A673 (cell line): Measurements from ENCODE around the gene TUBGCP3. TPM values are rescaled to one million over a fixed set of nuclear protein-coding genes. Genes with fewer than 3 reads are reported as not detected.
A peak's percentile ranks its signal among the peaks of the same experiment; 100 is the strongest.

Experiments used
- BruUV-seq: library from RNA; stranded (reverse); fragments of 400-500 nt; replicated peaks from 2 replicates; lab custom pipeline; 2021; lab: Mats Ljungman, UMichigan
- CTCF ChIA-PET: fragments of 300-600 bp; sonication (Branson Sonifier 250); formaldehyde crosslinking; loops from one replicate; lab custom pipeline; 2022; ENCODE audit warnings: antibody characterized with exemption; lab: Charles Lee
- POLR2A ChIA-PET: fragments of 300-600 bp; sonication (Branson Sonifier 250); formaldehyde crosslinking; loops from one replicate; lab custom pipeline; 2022; ENCODE audit warnings: antibody characterized with exemption; ENCODE audit not compliant: low non-redundant PET; lab: Charles Lee
- DNase-seq: peaks from one replicate; pipeline ENCODE4 v3.0.0-alpha.2; 2015; ENCODE audit warnings: low spot score
- H3K27ac ChIP-seq: fragments of 200-600 bp; sonication (generic); 2 replicates; pipeline ENCODE4 v1.5.1; 2016; ENCODE audit warnings: mixed run types, low read depth, mild to moderate bottlenecking, mixed read lengths, antibody characterized with exemption, low read length; ENCODE audit not compliant: poor library complexity, severe bottlenecking
- H3K27me3 ChIP-seq: fragments of 200-600 bp; sonication (generic); replicated peaks from 2 replicates; pipeline ENCODE4 v1.6.1; 2017; ENCODE audit warnings: mixed run types, low read depth, mild to moderate bottlenecking, mixed read lengths, antibody characterized with exemption, low read length; ENCODE audit not compliant: insufficient read depth, poor library complexity
- H3K36me3 ChIP-seq: fragments of 200-600 bp; sonication (generic); 2 replicates; pipeline ENCODE4 v1.6.1; 2016; ENCODE audit warnings: mixed run types, mild to moderate bottlenecking, mixed read lengths, antibody characterized with exemption, low read length; ENCODE audit not compliant: insufficient read depth, poor library complexity, severe bottlenecking
- H3K4me1 ChIP-seq: fragments of 200-600 bp; sonication (generic); 2 replicates; pipeline ENCODE4 v1.6.1; 2017; ENCODE audit warnings: mixed run types, mild to moderate bottlenecking, mixed read lengths, antibody characterized with exemption, low read length; ENCODE audit not compliant: insufficient read depth, poor library complexity, severe bottlenecking
- H3K4me3 ChIP-seq: fragments of 200-600 bp; sonication (generic); 2 replicates; pipeline ENCODE4 v1.5.1; 2016; ENCODE audit warnings: low read depth, mixed run types, mild to moderate bottlenecking, mixed read lengths, low read length; ENCODE audit not compliant: poor library complexity, severe bottlenecking
- H3K9me3 ChIP-seq: fragments of 200-600 bp; sonication (generic); 2 replicates; pipeline ENCODE4 v1.6.1; 2016; ENCODE audit warnings: mixed run types, low read depth, mild to moderate bottlenecking, mixed read lengths, antibody characterized with exemption, low read length; ENCODE audit not compliant: poor library complexity, severe bottlenecking
- CTCF ChIP-seq: fragments of 300-800, 200-600 bp; sonication (generic); conservative IDR thresholded peaks from 2 replicates; pipeline ENCODE4 v1.5.1; 2017; ENCODE audit warnings: low read depth, mild to moderate bottlenecking, antibody characterized with exemption, low read length, moderate library complexity, mixed read lengths
- EZH2 ChIP-seq: fragments of 200-600 bp; sonication (generic); IDR thresholded peaks from 2 replicates; pipeline ENCODE4 v1.6.1; 2017; ENCODE audit warnings: borderline replicate concordance, low read depth, mild to moderate bottlenecking, mixed read lengths, antibody characterized with exemption, low read length; ENCODE audit not compliant: poor library complexity, severe bottlenecking
- intact Hi-C: fragments of 100-400 bp; cut with micrococcal nuclease; formaldehyde crosslinking; loops from one replicate; pipeline ENCODE4 v1.10.0; 2022; ENCODE audit not compliant: unreplicated experiment
- total RNA-seq: library from RNA; stranded (reverse); gene quantifications from 2 replicates; pipeline ENCODE4 v1.2.3, GENCODE V29; 2021

TUBGCP3 gene
- total RNA-seq, 1 experiment from 2014 or later, result 61.4 TPM

DNA sequence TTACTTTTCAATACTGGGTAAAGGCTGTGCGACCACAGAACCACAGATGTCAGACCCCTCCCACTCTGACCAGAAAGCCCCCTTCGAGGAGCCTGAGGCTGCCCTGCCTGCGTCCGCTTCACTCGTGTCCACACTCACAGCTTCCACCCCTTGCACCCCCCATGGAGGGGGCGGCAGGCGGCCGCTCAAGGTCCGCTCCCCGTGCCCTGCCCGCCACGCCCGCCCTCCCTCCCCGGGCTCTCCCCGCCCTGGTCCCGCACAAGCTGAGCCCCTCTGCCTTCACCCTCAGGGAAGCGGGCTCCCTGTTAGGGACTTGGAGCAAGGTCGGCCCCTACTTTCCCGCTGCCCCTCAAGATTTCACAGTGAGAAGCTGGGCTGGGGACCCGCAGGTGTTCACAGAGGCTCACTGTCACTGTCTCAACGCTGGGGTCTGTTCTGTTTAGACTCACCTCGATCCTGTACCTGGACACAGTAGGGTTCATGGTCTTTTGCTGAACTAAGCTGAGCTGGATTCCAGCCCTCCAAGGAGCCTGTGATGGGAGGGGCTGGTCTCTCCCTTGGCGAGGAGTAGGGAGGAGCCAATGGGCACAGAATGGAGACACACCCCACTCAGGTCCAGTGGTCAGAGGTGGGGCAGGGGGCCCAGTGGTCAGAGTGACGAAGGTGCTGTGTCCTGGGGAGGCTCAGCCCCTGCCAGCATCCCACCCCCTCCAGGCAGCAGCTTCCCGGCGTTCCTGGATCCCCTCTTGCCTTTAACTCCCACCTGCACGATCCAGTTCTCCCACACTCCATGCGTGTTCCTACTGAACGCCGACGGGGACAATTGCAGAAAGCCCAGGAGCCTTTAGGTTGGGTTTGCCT is 142.3 kb downstream of the TUBGCP3 start:
- ChIA-PET POLR2A (no interaction called here), CTCF (interaction anchor here (0.6 to 0.7 kb wide), 4 partner anchors 24 to 1984 kb away, joined by 3 to 8 read pairs (median 6); no protein-coding TSS in a partner anchor)
- no peak for DNase-seq
- intact Hi-C loops, result loop anchor here (2.0 kb wide), 2 partner anchors 161 to 971 kb away; no protein-coding TSS in a partner anchor
- TF ChIP-seq EZH2 (no peak), CTCF (no peak)
- H3K4me3 ChIP-seq, result no peak overlapping the region
- no peaks in the 10 kb centered on the region for H3K36me3 ChIP-seq
- no peaks in the 10 kb centered on the region for H3K4me1 ChIP-seq
- H3K27ac ChIP-seq, result no peak overlapping the region
- BruUV-seq, result no TSS peak
- H3K27me3 ChIP-seq, result peaks cover 12% of the 10 kb centered on the region
- H3K9me3 ChIP-seq, result no peaks in the 10 kb centered on the region

GRCh38 chr13:112444416-112445399 is 143.2 kb downstream of the TUBGCP3 start:
- Histone ChIP-seq H3K27ac (no peak overlapping the region), H3K4me1 (no peaks in the 10 kb centered on the region), H3K4me3 (no peak overlapping the region), H3K27me3 (peaks cover 12% of the 10 kb centered on the region), H3K9me3 (no peaks in the 10 kb centered on the region), H3K36me3 (no peaks in the 10 kb centered on the region)
- ChIA-PET CTCF (interaction anchor here (0.9 to 2.4 kb wide), 4 partner anchors 98 to 970 kb away, joined by 3 to 8 read pairs (median 6); no protein-coding TSS in a partner anchor), POLR2A (interaction anchor here (0.5 kb wide), 1 partner anchor 375 kb away, joined by 3 read pairs; no protein-coding TSS in a partner anchor)
- intact Hi-C loops, result loop anchor here (1.0 to 5.0 kb wide), 3 partner anchors 342 to 970 kb away; no protein-coding TSS in a partner anchor
- TF ChIP-seq CTCF (no peak), EZH2 (no peak)
- no TSS peak for BruUV-seq
- no peak for DNase-seq

DNA sequence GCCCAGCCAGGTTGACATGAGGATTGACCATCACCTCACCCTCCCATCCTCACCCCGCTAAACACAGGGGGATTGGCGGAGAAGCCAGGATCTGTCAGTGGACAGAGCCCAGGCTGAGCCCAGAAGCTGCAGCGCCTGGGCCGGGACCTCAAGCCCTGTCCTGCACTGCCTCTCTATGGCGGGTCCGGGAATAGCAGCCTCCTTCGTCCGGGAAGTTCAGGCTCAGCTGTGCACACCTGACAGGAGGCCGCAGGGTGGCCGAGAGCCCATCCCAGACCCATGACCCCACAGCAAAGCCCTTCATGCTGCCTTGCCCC is 144.0 kb downstream of the TUBGCP3 start:
- H3K36me3 ChIP-seq, result no peaks in the 10 kb centered on the region
- intact Hi-C loops, result loop anchor here (1.0 to 5.0 kb wide), 3 partner anchors 342 to 969 kb away; no protein-coding TSS in a partner anchor
- no peak overlapping the region for H3K27ac ChIP-seq
- ChIA-PET CTCF (interaction anchor here (0.9 to 2.4 kb wide), 4 partner anchors 98 to 970 kb away, joined by 3 to 8 read pairs (median 6); no protein-coding TSS in a partner anchor), POLR2A (interaction anchor here (0.5 kb wide), 1 partner anchor 374 kb away, joined by 3 read pairs; no protein-coding TSS in a partner anchor)
- TF ChIP-seq CTCF, result peak; percentile 89
- no peak for TF ChIP-seq EZH2
- no peaks in the 10 kb centered on the region for H3K9me3 ChIP-seq
- no peak overlapping the region for H3K4me3 ChIP-seq
- DNase-seq, result peak; percentile 73
- H3K4me1 ChIP-seq, result no peaks in the 10 kb centered on the region
- peaks cover 12% of the 10 kb centered on the region for H3K27me3 ChIP-seq
- BruUV-seq, result no TSS peak
